GM12891 (cell line): ENCODE measurements around the gene TNS3.

Experiments
- PAX5 ChIP-seq: IDR thresholded peaks from 2 replicates; pipeline ENCODE4 v1.6.1; 2011; ENCODE audit warnings: low read length, moderate library complexity, mild to moderate bottlenecking; ENCODE audit not compliant: insufficient read depth, severe bottlenecking
- POLR2A ChIP-seq: IDR thresholded peaks from 2 replicates; pipeline ENCODE4 v1.6.1; 2011; ENCODE audit warnings: low read depth, low read length, control low read depth
- POLR2AphosphoS5 ChIP-seq: IDR thresholded peaks from 2 replicates; pipeline ENCODE4 v1.6.1; 2011; ENCODE audit warnings: low read depth, low read length, control low read depth
- SPI1 ChIP-seq: IDR thresholded peaks from 2 replicates; pipeline ENCODE4 v1.6.1; 2011; ENCODE audit warnings: low read depth, low read length, control low read depth
- TAF1 ChIP-seq: IDR thresholded peaks from 2 replicates; pipeline ENCODE4 v1.6.1; 2011; ENCODE audit warnings: low read depth, low read length, control low read depth

DNA sequence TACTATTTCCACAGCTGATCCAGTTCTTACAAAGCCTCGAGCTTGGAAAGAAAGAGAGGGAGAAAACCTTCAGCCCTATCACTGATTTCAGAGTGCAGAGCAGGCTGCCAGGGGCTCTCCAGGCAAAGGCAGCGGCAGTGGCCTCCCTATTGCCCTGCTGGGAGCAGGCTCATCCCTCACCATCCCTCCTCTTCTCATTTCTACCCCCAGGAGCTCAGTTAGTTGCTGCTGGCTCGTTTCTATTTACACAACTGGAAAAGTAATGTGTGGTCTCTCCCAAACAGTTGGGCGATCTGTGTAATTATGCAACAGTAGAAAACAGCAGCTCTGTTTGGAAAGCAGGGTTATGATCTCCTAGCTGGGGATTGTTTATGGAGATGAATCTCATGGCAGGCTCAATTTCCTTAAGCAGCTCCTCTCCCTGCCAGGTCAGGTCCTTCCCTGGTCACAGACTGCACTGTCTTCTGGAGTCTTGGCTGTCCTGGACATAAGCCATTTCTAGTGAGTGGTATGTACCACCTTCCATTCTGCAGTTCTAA, 28.7 kb upstream of the TNS3 start:
- no peak for TF ChIP-seq POLR2A
- no peak for TF ChIP-seq POLR2AphosphoS5
- no peak for TF ChIP-seq TAF1
- TF ChIP-seq SPI1, result no peak
- no peak for TF ChIP-seq PAX5
